ENCODE measurements around the gene MGAT4B. TPM values are rescaled to one million over a fixed set of nuclear protein-coding genes. Genes with fewer than 3 reads are reported as not detected.

MGAT4B gene
- total and polyA plus RNA-seq, 2 of the 13 experiments (the other 11 are each of a cell fraction or from before 2014, with no cell fraction given), result 93.5 to 130 TPM

GRCh38 chr5:179820127-179820482 is 13.4 kb upstream of the MGAT4B start (continued):
- TF ChIP-seq UBTF (CRISPR knock-in tag; IDR thresholded peaks at IDR 0.05) (no peak), GPBP1L1 (CRISPR knock-in tag; IDR thresholded peaks at IDR 0.05) (no peak), ZNF468 (CRISPR knock-in tag; IDR thresholded peaks at IDR 0.05) (no peak), NFYC (CRISPR knock-in tag; IDR thresholded peaks at IDR 0.05) (no peak), PRMT3 (CRISPR knock-in tag; IDR thresholded peaks at IDR 0.05; ENCODE audit: borderline replicate concordance, low read depth) (no peak), CHD2 (IDR thresholded peaks at IDR 0.05; ENCODE audit: low read depth, low read length) (no peak), NFE2 (CRISPR knock-in tag; IDR thresholded peaks at IDR 0.05) (no peak), ATF7-NPFF (CRISPR knock-in tag; IDR thresholded peaks at IDR 0.05; ENCODE audit: low read depth) (no peak), HMG20A (CRISPR knock-in tag; IDR thresholded peaks at IDR 0.05; ENCODE audit: borderline replicate concordance) (no peak), HOXA9 (CRISPR knock-in tag; IDR thresholded peaks at IDR 0.05; ENCODE audit: borderline replicate concordance) (no peak), ZNF792 (CRISPR knock-in tag; IDR thresholded peaks at IDR 0.05) (no peak), CSRNP2 (CRISPR knock-in tag; conservative IDR thresholded peaks at IDR 0.05; ENCODE audit: low read depth) (no peak), SAFB2 (CRISPR knock-in tag; IDR thresholded peaks at IDR 0.05; ENCODE audit: borderline replicate concordance, low read depth) (no peak), CREB3 (CRISPR knock-in tag; IDR thresholded peaks at IDR 0.05) (no peak), IKZF5 (CRISPR knock-in tag; IDR thresholded peaks at IDR 0.05) (no peak), ZNF816 (CRISPR knock-in tag; IDR thresholded peaks at IDR 0.05; ENCODE audit: borderline replicate concordance) (0 out of 2 replicates have a peak, but pooled peaks have one; percentile 5), NR0B2 (CRISPR knock-in tag; IDR thresholded peaks at IDR 0.05) (no peak), RXRB (CRISPR knock-in tag; IDR thresholded peaks at IDR 0.05; ENCODE audit: borderline replicate concordance) (no peak), MTERF4 (CRISPR knock-in tag; IDR thresholded peaks at IDR 0.05) (peak; percentile 32; the same call in 1 of the 2 replicates), HNF4A (CRISPR knock-in tag; IDR thresholded peaks at IDR 0.05) (no peak), TGIF2 (CRISPR knock-in tag; IDR thresholded peaks at IDR 0.05) (no peak), ZNF33B (CRISPR knock-in tag; IDR thresholded peaks at IDR 0.05) (0 out of 2 replicates have a peak, but pooled peaks have one; percentile 22)

Data from HepG2 (cell line).